ENCODE data around the gene GPC6.

DNA sequence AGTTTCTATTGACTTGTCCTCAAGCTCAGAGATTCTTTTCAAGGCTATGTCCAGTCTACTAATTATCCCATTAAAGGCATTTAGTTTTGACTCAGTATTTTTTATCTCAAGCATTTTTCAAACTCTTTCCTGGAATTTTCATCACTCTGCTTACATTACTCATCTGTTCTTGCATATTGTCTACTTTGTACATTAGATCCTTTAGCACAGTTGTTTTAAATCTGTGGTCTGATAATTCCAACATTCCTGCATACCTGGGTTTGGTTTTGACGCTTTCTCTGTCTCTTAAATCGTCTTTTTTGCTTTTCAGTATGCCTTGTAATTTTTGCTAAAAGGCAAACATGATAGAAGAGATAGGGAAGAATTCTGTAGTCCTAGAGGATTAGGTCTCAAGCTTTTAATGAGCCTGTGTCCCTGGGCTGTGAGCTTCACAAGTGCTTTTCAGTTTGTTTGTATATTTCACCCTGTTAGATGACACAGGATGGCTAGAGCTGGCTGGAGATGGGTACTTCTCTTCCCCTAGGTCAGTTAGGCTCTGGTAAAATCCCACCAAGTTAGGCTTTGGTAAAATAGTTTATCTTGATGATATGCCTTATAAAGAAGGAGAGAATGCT, 46.1 kb upstream of the GPC6 start:
- TF ChIP-seq, protein P1, sequence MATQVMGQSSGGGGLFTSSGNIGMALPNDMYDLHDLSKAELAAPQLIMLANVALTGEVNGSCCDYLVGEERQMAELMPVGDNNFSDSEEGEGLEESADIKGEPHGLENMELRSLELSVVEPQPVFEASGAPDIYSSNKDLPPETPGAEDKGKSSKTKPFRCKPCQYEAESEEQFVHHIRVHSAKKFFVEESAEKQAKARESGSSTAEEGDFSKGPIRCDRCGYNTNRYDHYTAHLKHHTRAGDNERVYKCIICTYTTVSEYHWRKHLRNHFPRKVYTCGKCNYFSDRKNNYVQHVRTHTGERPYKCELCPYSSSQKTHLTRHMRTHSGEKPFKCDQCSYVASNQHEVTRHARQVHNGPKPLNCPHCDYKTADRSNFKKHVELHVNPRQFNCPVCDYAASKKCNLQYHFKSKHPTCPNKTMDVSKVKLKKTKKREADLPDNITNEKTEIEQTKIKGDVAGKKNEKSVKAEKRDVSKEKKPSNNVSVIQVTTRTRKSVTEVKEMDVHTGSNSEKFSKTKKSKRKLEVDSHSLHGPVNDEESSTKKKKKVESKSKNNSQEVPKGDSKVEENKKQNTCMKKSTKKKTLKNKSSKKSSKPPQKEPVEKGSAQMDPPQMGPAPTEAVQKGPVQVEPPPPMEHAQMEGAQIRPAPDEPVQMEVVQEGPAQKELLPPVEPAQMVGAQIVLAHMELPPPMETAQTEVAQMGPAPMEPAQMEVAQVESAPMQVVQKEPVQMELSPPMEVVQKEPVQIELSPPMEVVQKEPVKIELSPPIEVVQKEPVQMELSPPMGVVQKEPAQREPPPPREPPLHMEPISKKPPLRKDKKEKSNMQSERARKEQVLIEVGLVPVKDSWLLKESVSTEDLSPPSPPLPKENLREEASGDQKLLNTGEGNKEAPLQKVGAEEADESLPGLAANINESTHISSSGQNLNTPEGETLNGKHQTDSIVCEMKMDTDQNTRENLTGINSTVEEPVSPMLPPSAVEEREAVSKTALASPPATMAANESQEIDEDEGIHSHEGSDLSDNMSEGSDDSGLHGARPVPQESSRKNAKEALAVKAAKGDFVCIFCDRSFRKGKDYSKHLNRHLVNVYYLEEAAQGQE (IDR thresholded peaks at IDR 0.05; ENCODE audit: borderline replicate concordance) = no peak
- no peak for TF ChIP-seq SMC3 (conservative IDR thresholded peaks at IDR 0.05; ENCODE audit: poor library complexity)
- TF ChIP-seq POLR2AphosphoS5 (IDR thresholded peaks at IDR 0.05) = no peak
- TF ChIP-seq, protein P2, sequence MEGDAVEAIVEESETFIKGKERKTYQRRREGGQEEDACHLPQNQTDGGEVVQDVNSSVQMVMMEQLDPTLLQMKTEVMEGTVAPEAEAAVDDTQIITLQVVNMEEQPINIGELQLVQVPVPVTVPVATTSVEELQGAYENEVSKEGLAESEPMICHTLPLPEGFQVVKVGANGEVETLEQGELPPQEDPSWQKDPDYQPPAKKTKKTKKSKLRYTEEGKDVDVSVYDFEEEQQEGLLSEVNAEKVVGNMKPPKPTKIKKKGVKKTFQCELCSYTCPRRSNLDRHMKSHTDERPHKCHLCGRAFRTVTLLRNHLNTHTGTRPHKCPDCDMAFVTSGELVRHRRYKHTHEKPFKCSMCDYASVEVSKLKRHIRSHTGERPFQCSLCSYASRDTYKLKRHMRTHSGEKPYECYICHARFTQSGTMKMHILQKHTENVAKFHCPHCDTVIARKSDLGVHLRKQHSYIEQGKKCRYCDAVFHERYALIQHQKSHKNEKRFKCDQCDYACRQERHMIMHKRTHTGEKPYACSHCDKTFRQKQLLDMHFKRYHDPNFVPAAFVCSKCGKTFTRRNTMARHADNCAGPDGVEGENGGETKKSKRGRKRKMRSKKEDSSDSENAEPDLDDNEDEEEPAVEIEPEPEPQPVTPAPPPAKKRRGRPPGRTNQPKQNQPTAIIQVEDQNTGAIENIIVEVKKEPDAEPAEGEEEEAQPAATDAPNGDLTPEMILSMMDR (IDR thresholded peaks at IDR 0.05; ENCODE audit: poor library complexity, severe bottlenecking) = no peak
- no peak for TF ChIP-seq EP300 (conservative IDR thresholded peaks at IDR 0.05; ENCODE audit: poor library complexity, severe bottlenecking)
- no peak for TF ChIP-seq EZH2 (IDR thresholded peaks at IDR 0.05; ENCODE audit: borderline replicate concordance, insufficient read depth, low read length, poor library complexity, severe bottlenecking)
- TF ChIP-seq RAD21 (conservative IDR thresholded peaks at IDR 0.05) = no peak

Measured in neural cell (in vitro differentiated cells).